Adipose tissue (tissue), 3 donors: Measurements from ENCODE around the gene PBX3. TPM values are rescaled to one million over a fixed set of nuclear protein-coding genes. Genes with fewer than 3 reads are reported as not detected.
"Not testable (repeated sequence)": the region's sequence is repeated elsewhere in the genome, so short reads cannot be mapped to it uniquely, and the experiment has no call there.

ENCODE experiments used
- H3K27ac ChIP-seq: one replicate; pipeline ENCODE4 v1.5.1; 2013; ENCODE audit warnings: low read depth, low read length
- WGBS, 3 donors: extraction: QIAGEN DNeasy Blood & Tissue Kit; methylation state at CpG; one replicate each; pipeline ENCODE4 v1.1.7; 2013; 5-methylcytosine and 5-hydroxymethylcytosine counted together
- polyA plus RNA-seq, 3 donors: library from polyadenylated mRNA; stranded (reverse); fragments of 200-250 nt; gene quantifications; one replicate each; pipeline ENCODE4 v1.2.3, GENCODE V29; 2013
- donor health status: healthy with polysubstance abuse.
- donor health status: Bipolar disorder and iron deficiency.
- donor health status: healthy.

The PBX3 gene
- polyA plus RNA-seq, 3 donors: 9.2 to 16.5 (median 13.2) TPM

DNA sequence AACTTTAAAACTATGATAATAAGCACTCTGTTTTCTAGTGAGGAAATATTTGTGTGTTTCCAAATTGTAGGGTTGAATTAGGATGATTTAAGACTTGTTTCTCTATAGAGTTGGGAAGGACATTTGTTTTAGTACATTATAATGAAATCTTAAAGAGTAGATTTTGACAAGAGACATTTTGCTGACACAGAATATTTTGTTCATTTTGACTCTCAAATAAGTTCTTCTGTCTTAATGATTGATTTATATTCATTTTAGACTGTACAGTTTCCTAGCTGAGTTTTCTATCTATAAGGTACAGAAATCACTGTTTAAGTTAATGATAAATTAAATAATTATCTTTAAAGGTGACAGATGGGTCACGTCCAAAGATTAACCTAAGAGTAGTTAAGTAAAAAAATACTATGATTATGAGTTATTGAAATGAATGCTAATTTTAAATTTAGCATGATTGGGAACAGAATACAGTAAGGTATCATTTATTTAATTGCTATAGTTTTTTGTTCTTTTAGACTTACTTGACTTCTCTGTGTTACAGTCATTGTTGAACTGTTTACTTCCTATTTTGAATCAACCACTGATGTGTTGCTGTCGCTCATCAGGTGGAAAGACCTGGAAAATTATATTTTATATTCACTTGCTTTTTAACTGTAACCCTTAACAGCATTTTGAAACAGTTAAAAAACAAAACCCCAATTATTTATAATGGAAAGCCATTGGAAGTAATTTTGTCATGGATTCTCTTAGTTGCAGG, 19.5 kb downstream of the PBX3 start:
- WGBS, 3 donors: 79 to 89% (median 89%) methylated on average over 2 of the region's 2 CpGs
- no peak overlapping the region for H3K27ac ChIP-seq

DNA sequence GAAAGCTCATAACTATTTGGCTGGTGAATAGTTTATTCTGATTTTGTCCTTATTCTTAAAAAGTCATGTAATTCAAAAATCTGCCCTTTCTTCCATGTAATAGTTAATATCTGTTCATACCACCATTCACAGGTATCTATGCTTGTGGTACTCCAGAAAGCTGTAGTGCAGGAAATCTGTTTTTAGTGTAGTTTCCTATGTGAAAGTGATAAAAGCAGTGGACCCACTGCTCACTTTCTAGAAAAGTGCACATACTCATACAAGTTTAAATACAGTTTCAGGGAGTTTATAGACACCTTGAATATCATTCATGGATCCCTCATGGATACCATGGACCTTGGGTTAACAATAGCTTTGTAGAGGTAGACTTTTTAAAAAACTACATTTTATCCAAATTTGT, 20.2 kb downstream of the PBX3 start:
- no peak overlapping the region for H3K27ac ChIP-seq

DNA sequence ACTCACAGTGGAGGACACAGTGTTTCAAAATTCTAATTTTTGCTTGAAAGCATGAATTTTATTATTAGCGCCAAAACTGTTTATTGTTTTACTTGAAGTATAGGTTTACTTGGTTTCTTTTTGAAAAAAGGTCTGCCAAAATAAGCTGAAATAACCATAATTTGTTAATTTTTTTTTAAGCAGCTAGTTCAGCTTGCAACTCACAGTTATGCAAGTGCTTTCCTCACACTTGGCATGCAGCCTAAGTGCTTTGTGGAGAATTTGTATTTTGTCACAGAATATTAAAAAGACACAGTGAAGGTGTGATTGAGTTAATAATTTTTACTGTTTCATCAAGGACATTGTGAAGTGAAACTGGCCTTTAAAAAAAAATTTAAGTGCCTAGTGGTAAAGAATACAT, 21.6 kb downstream of the PBX3 start:
- H3K27ac ChIP-seq: no peak overlapping the region
- 94 to 100% (median 98%) methylated on average over 1 of the region's 1 CpG for WGBS, 3 donors

DNA sequence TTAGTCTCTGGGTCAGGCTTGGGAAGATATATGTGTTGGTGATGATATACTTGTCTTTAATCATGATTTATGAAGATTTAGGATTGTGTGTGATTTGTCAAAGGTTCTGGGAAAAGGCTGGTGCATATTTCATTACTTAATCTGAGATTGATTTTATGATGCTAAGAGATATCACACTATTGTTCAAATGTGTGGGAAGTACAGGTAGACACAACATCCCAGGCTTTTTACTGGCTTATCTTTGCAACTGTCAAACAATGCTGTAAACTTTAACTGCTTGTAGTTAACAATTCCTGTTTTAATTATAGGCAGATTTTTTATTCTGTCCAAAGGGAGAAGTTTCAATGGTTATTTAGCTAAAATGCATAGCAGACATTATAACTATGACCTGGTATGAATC, 23.9 kb downstream of the PBX3 start:
- no peak overlapping the region for H3K27ac ChIP-seq

DNA sequence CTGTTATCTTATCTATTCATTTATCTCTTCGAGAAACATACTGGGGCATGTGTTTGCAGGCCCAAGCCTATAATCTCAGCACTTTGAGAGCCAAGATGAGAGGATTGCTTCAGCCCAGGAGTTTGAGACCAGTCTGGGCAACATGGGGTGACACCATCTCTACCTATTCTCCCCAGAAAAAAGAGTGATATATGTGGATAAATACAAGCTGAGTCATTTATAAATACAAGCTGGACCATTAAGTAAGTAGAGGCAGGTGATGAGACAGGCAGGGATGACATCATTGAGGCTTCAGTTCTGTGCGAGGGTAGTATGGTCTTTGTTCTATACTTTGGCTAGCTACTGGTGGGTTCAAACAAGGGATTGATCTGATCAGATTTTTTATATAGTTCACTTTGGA, 25.6 kb downstream of the PBX3 start:
- WGBS, 3 donors: 65 to 91% (median 87%) methylated on average over 2 of the region's 2 CpGs
- no peak overlapping the region for H3K27ac ChIP-seq

DNA sequence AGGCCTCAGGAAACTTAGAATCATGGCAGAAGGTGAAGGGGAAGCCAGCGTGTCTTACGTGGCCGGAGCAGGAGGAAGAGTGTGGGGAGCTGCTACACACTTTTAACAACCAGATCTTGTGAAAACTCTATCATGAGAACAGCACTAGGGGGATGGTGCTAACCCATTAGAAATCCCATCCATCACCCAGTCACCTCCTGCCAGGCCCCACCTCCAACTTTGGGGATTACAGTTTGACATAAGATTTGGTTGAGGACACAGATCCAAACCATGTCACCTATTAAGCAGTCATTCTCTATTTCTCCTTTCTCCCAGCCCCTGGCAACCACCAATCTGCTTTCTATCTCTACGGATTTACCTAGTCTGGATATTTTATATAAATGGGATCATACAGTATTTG, 26.9 kb downstream of the PBX3 start:
- WGBS, 3 donors: 63 to 83% (median 72%) methylated on average over 4 of the region's 4 CpGs
- H3K27ac ChIP-seq: no peak overlapping the region

DNA sequence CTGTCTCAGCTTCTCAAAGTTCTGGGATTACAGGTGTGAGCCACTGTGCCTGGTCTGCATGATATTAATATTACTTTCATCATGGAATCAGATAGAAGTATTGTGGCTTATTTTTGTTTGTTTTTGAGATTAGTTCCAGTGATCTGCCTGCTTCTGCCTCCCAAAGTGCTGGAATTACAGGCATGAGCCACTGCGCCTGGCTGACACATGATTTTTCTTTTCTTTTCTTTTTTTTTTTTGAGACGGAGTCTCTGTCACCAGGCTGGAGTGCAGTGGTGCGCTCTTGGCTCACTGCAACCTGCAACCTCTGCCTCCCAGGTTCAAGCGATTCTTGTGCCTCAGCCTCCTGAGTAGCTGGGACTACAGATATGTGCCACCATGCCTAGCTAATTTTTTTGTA, 29.6 kb downstream of the PBX3 start:
- not testable (repeated sequence) for H3K27ac ChIP-seq
- WGBS, 3 donors: 88 to 95% (median 93%) methylated on average over 4 of the region's 4 CpGs

DNA sequence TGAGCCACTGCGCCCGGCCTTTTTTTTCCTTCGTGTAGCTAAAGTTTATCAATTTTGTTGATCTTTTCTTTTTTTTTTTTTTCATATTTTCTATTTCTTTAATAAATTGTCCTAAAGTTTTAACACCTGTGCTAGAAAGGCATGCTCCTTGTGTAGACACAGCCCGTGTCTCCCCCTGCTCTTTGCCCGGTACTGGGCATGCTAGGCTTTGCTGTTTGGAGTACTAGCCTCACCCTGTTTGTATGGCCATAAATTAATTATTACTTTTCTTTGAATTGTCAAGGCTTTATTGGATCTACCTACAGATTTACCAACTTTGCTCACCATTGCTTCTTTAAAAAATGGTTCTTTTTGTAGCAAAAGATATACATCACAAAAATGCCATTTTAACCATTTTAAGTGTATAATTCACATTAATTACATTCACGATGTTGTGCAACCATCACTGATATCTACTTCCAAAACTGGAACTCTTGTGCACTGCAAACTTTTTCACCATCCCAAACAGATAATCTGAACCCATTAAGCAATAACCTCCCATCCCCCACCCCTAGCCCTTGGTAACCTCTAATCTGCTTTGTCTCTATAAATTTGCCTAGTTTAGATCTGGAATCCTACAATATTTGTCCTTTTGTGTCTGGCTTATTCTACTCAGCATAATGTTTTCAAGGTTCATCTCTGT, 31.5 kb downstream of the PBX3 start:
- WGBS, 3 donors: 91 to 97% (median 97%) methylated on average over 5 of the region's 6 CpGs
- not testable (repeated sequence) for H3K27ac ChIP-seq

DNA sequence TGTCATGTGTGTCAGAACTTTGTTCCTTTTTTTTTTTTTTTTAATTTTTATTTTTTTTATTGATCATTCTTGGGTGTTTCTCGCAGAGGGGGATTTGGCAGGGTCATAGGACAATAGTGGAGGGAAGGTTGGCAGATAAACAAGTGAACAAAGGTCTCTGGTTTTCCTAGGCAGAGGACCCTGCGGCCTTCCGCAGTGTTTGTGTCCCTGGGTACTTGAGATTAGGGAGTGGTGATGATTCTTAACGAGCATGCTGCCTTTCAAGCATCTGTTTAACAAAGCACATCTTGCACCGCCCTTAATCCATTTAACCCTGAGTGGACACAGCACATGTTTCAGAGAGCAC, 32.0 kb downstream of the PBX3 start:
- WGBS, 3 donors: no CpG with 5 or more reads among the region's 5 CpGs
- not testable (repeated sequence) for H3K27ac ChIP-seq

DNA sequence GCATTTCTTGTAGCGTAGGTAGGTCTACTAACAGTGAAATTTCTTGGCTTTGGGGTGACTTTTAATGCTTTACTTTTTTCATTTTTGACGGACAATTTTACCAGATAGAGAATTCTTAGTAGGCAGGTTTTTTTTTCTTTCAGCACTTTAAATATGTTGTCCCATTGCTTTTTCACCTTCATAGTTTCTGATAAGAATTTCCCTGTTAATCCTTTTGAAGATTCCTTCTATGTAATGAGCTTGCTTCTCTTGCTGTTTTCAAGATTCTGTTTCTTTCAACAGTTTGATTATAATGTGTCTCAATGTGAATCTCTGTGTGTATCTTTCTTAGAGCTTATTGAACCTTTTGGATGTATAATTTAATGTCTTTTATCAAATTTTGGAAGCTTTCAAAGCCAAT, 35.5 kb downstream of the PBX3 start:
- 96 to 99% (median 97%) methylated on average over 2 of the region's 2 CpGs for WGBS, 3 donors
- no peak overlapping the region for H3K27ac ChIP-seq

DNA sequence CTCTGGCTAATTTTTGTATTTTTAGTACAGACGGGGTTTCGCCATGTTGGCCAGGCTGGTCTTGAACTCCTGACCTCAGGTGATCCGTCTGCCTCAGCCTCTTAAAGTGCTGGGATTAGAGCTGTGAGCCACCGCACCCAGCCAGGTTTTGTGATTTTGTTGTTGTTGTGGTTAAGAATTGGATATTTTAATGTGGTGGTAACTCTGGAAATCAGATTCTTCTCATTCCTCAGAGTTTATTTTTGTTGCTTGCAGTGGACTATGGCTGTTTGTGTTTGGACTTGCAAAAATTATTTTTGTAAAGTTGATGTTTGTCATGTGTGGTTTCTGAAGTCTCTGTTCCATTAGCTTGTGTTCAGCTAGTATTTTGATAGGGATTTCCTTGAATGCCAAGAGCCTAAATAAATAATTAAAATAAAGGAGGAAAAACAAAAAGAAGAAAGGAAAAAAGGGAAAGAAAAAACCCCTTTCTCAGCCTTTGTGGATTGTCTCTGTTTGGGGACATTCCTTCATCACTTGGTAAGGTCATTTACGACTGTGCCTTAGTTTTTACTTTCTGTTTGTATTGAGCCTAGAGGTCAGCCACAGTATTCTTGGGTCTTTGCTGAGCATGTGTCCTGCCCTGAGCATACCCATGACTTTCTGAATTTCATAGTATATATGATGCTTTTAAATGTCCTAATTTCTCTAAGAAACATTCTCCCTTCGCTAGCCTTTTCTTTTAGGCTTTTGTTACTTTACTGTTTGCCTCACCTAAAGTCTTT, 37.3 kb downstream of the PBX3 start:
- WGBS, 3 donors: 91 to 95% (median 93%) methylated on average over 6 of the region's 6 CpGs
- no peak overlapping the region for H3K27ac ChIP-seq

DNA sequence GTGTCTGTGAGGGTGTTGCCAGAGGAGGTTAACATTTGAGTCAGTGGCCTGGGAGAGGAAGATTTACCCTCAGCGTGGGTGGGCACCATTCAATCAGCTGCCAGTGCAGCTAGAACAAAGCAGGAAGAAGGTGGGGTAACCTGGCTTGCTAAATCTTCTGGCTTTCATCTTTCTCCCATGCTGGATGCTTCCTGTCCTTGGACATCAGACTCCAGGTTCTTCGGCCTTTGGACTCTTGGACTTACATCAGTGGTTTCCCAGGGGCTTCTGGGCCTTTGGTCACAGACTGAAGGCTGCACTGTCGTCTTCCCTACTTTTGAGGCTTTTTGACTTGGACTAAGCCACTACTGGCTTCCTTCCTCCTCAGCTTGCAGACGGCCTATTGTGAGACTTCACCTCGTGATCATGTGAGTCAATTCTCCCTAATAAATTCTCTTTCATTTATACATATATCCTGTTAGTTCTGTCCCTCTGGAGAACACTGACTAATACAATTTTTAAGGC, 38.1 kb downstream of the PBX3 start:
- H3K27ac ChIP-seq: no peak overlapping the region
- WGBS, 3 donors: 43 to 75% (median 47%) methylated on average over 5 of the region's 5 CpGs

DNA sequence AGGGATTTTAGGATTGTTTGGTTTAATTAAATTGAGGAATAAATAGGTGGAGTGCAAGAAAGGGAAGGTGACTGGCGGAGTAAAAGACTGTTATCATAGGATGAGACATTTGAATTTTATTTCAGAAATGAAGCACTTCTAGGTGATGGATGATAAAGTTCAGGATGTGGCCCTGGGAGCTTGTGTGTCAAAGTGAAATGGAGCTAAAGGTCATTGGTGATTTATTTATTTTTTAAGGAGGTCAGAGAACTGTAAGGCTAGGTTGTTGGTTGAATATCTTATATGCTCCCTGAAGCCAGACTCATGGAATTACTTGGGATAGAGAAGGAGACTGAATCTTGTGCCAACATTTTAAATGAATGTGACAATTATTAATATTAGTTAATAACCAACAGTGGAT, 40.5 kb downstream of the PBX3 start:
- 99 to 100% (median 100%) methylated on average over 1 of the region's 1 CpG for WGBS, 3 donors

DNA sequence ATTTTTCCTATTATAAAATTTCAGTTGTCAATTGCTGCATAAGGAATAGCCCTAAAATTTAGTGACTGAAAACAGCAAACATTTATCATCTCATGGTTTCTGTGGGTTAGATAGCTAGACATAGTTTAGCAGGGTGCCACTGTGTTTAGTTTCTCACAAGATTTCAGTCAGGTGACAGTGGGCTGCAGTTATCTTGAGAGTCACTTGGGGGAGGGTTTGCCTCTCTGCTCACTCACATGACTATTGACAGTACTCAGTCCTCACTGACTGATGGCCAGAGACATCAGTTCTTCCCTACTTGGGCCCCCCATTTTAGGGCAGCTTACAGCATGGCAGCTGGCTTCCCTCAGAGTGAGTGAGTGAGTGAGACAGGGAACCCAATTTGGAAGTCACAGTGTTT, 42.0 kb downstream of the PBX3 start:
- H3K27ac ChIP-seq: no peak overlapping the region

More for the DNA sequence above, 40.5 kb downstream of the PBX3 start:
- H3K27ac ChIP-seq: no peak overlapping the region

DNA sequence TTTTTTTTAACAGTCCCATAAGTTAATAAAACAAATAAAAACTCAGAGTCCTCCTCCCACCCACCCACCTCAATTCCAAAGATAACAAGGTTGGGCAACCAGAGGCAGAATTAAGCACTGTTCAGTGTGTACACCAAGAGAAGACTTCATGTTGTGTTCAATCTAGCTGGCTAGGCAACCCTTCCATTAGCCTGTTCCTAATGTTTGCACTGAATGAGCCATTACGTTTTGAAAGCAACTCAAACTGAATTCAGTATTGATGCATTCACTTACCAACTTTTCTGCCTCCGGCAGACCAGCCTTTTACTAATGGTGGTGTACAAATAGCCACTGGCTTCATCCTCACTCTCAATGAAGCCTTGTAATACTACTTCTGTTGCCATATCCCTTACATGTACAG, 47.5 kb downstream of the PBX3 start:
- H3K27ac ChIP-seq: no peak overlapping the region
- 75 to 93% (median 93%) methylated on average over 2 of the region's 2 CpGs for WGBS, 3 donors

DNA sequence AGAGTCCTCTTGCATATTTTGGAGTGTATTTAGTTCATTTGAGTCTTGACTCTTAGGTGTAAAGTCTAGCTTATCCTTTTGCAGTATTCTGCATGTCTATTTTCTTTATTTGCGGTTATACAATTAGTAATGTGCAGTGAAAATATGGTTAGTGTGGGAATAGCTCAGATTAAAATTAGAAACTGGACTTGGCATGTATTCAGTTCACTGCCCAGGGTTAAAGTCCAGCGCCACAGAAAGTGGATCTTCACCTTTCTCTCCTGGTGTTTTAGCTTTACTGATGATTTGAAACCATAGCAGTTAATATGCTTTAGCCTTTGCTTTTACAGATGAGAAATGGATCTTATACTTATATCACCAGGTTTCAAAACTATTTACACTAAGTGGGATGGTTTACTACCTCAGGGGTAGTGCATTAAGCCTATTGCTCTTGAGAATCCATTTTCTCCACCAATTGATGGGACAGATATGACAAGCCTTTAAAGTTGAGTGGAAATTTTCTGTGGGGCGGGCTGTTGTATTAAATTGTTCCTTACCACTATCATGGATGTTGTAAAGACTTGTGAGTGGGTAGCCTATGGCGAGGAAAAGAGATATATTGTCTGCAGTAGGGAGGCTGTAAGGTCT, 48.9 kb downstream of the PBX3 start:
- WGBS, 3 donors: 65 to 98% (median 98%) methylated on average over 4 of the region's 4 CpGs
- H3K27ac ChIP-seq: no peak overlapping the region

DNA sequence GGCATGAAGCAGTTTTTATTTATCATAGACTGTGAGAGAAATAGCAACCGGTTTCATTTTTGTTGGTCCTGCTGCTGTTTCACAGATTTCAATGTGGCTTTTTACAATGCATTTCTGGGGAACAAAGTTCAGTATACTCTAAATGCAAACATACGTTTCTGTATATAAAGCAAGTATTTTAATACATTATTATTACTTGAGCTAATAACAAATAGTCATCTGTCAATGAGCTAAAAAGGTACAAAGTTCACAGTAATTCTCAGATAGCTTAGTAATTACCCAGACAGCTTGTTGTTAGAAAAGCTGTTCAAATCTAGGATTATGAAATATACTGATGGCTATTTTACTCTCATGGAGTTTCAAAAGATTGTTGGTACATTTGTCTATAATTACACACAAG, 50.8 kb downstream of the PBX3 start:
- 16 to 55% (median 54%) methylated on average over 2 of the region's 2 CpGs for WGBS, 3 donors
- H3K27ac ChIP-seq: no peak overlapping the region

DNA sequence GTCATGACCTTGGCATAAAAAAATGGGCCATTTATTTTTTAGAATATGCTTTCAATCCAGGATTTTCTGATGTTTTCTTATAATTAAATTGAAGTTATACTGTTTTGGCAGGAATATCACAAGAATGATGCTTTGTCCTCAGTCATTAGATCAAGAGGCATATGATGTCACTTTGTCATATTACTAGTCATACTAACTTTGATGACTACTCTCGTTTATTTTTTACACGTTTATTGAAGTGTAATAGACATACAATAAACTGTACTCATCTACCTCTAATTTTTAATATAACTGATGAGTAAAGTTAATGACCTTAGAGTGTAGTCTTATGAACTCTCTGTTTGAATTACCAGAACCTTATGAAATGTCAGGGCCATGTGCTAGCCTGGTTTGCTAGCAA, 56.4 kb downstream of the PBX3 start:
- 80 to 89% (median 88%) methylated on average over 2 of the region's 2 CpGs for WGBS, 3 donors
- H3K27ac ChIP-seq: no peak overlapping the region

DNA sequence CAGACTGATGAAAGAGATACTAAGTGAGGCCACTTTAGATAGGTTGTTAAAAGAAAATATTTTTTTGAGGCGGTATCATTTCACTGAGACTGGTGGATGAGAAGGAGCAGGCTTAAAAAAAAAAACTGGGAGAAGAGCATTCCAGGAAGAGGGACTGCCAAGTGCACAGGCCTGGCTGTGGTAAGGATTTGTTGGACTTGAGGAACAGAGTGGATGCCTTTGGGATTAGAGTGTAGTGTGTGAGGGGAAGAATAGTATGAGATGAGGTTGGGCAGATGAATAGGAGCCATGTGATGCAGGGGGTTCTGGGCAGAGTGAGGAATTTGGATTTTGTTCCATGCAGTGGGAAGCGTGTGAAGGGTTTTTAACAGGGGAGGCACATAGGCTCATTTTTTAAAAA, 57.9 kb downstream of the PBX3 start:
- 74 to 94% (median 80%) methylated on average over 2 of the region's 2 CpGs for WGBS, 3 donors
- H3K27ac ChIP-seq: no peak overlapping the region
